ENCODE measurements around the gene IL1A.

DNA sequence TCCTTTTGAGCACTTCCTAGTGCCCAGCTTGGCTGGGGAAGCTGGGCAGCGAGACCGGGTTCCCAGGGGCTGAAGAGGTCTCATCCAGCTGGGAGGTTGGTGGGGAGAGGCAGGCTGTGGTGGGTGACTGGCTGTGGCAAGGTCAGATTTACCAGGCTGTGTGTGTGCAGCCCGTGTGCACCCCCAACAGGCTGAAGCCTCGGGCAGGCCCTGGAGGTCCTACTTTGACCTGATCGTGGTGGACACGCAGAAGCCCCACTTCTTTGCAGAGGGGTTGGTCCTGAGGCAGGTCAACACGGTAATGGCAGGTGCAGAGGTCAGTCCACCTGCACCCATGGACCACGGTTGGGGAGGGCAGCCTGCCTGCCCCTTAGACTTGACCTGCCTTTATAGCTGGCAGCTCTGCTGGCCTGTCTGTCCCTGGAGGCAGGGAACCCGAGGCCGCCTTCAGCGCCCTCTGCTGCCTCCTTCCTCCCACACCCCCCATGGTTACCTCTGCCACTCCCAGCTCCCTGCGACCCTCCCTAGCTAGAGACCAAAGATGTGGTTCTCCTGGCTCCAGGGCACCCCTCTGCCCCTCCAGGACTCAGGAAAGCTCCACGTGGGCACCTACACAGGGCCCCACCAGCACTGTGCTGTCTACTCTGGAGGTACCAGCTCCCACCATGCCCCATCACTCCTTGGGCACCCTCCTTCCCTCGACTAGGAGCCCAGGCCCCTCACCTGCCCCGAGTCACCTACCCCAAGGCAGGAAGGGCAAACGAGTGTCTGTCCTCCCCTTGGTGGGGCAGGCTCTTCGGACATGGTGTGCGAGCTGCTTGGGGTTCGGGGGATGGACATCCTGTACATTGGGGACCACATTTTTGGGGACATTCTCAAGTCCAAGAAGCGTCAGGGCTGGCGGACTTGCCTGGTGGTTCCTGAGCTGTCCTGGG, 59.4 kb downstream of the IL1A start:
- no peak for TF ChIP-seq SUZ12 (IDR thresholded peaks at IDR 0.05; ENCODE audit: extremely low read depth, insufficient read depth, insufficient read length)
- TF ChIP-seq ZNF274 (IDR thresholded peaks at IDR 0.05; ENCODE audit: low read depth, low read length), result no peak
